CD14-positive monocyte (primary cell): ENCODE data around the gene KIF26B. TPM values are rescaled to one million over a fixed set of nuclear protein-coding genes. Genes with fewer than 3 reads are reported as not detected.

Experiments used
- DNase-seq, 3 donors: peaks; one replicate each; pipeline ENCODE4 v3.0.0-alpha.2; 2011 to 2022
- H2AFZ ChIP-seq: 2 replicates; pipeline ENCODE4 v1.6.0; 2012; ENCODE audit warnings: mild to moderate bottlenecking, low read depth, low read length, inconsistent platforms; ENCODE audit not compliant: insufficient read depth, poor library complexity, severe bottlenecking
- H3K27ac ChIP-seq, 2 donors: 1 replicate in 1 of 2; 2 replicates in 1 of 2; pipeline ENCODE4 v1.5.1; 2012 to 2013; ENCODE audit warnings: low read length in 2 of 2, control low read depth in 1 of 2, inconsistent platforms in 1 of 2, low read depth in 1 of 2, mild to moderate bottlenecking in 1 of 2
- H3K27me3 ChIP-seq, 2 donors: one replicate each; pipeline versions ENCODE4 v1.6.0 to v1.6.1; 2011 to 2013; ENCODE audit warnings: low read length in 2 of 2; ENCODE audit not compliant: control insufficient read depth in 2 of 2, insufficient read depth in 2 of 2
- H3K36me3 ChIP-seq, 2 donors: replicated peaks in 1 of 2; 1 replicate in 1 of 2; 2 replicates in 1 of 2; pipeline versions ENCODE4 v1.5.1 to v1.6.1; 2012 to 2013; ENCODE audit warnings: low read length in 2 of 2, control low read depth in 1 of 2, inconsistent platforms in 1 of 2, mild to moderate bottlenecking in 1 of 2; ENCODE audit not compliant: insufficient read depth in 2 of 2, control insufficient read depth in 1 of 2
- H3K4me1 ChIP-seq, 2 donors: 1 replicate in 1 of 2; 2 replicates in 1 of 2; pipeline versions ENCODE4 v1.5.1 to v1.6.1; 2012 to 2013; ENCODE audit warnings: low read length in 2 of 2, control low read depth in 1 of 2, inconsistent platforms in 1 of 2, mild to moderate bottlenecking in 1 of 2, moderate library complexity in 1 of 2; ENCODE audit not compliant: insufficient read depth in 2 of 2, control insufficient read depth in 1 of 2
- H3K4me2 ChIP-seq: replicated peaks from 2 replicates; pipeline ENCODE3; 2012; ENCODE audit warnings: low read length, moderate library complexity, mild to moderate bottlenecking; ENCODE audit not compliant: poor library complexity, severe bottlenecking; ENCODE audit errors: extremely low read depth
- H3K4me3 ChIP-seq, 3 experiments: fragments of 200-600 bp in 1 of 3; sonication (generic) in 1 of 3; replicated peaks in 1 of 3; 1 replicate in 2 of 3; 2 replicates in 1 of 3; pipeline ENCODE4 v1.5.1; 2011 to 2013; ENCODE audit warnings: low read length in 3 of 3, mild to moderate bottlenecking in 3 of 3, control low read depth in 2 of 3, low read depth in 2 of 3, inconsistent platforms in 1 of 3, moderate library complexity in 1 of 3
- H3K79me2 ChIP-seq: 2 replicates; pipeline ENCODE4 v1.6.0; 2012; ENCODE audit warnings: mild to moderate bottlenecking, control low read depth, inconsistent platforms, low read length, moderate library complexity; ENCODE audit not compliant: insufficient read depth
- H3K9ac ChIP-seq: 2 replicates; pipeline ENCODE4 v1.6.0; 2017; ENCODE audit warnings: low read length, mild to moderate bottlenecking; ENCODE audit not compliant: insufficient read depth, poor library complexity, severe bottlenecking
- H3K9me3 ChIP-seq, 2 donors: replicated peaks in 1 of 2; 1 replicate in 1 of 2; 2 replicates in 1 of 2; pipeline versions ENCODE4 v1.5.1 to v1.6.1; 2012 to 2013; ENCODE audit warnings: low read length in 2 of 2, control low read depth in 1 of 2; ENCODE audit not compliant: control insufficient read depth in 1 of 2, insufficient read depth in 1 of 2
- H4K20me1 ChIP-seq: 2 replicates; pipeline ENCODE4 v1.6.0; 2012; ENCODE audit warnings: mild to moderate bottlenecking, low read length, control low read depth, moderate library complexity; ENCODE audit not compliant: insufficient read depth
- H3K27ac Mint-ChIP-seq, 7 donors: one replicate each; pipeline ENCODE4 v1.8.0; 2020; ENCODE audit warnings: mild to moderate bottlenecking in 7 of 7, mixed read lengths in 7 of 7, moderate library complexity in 6 of 7, inconsistent platforms in 2 of 7
- H3K27me3 Mint-ChIP-seq, 3 donors: one replicate each; pipeline ENCODE4 v1.8.0; 2021 to 2022; ENCODE audit warnings: low read depth in 3 of 3, mild to moderate bottlenecking in 3 of 3, mixed read lengths in 3 of 3, moderate library complexity in 3 of 3, inconsistent platforms in 1 of 3
- H3K36me3 Mint-ChIP-seq, 2 donors: one replicate each; pipeline ENCODE4 v1.8.0; 2020; ENCODE audit warnings: mixed read lengths in 2 of 2, inconsistent platforms in 1 of 2, mild to moderate bottlenecking in 1 of 2
- H3K4me1 Mint-ChIP-seq: one replicate; pipeline ENCODE4 v1.8.0; 2020; ENCODE audit warnings: mild to moderate bottlenecking, mixed read lengths
- H3K4me3 Mint-ChIP-seq, 2 donors: one replicate each; pipeline ENCODE4 v1.8.0; 2020; ENCODE audit warnings: mild to moderate bottlenecking in 2 of 2, mixed read lengths in 2 of 2, moderate library complexity in 1 of 2
- H3K9me3 Mint-ChIP-seq, 7 donors: one replicate each; pipeline ENCODE4 v1.8.0; 2020 to 2022; ENCODE audit warnings: mixed read lengths in 7 of 7, mild to moderate bottlenecking in 6 of 7, moderate library complexity in 6 of 7, inconsistent platforms in 2 of 7
- WGBS: methylation state at CpG from one replicate; pipeline ENCODE4 v1.1.5; 2013; ENCODE audit warnings: missing lambda C conversion rate; ENCODE audit not compliant: insufficient coverage; 5-methylcytosine and 5-hydroxymethylcytosine counted together
- intact Hi-C, 2 donors: fragments of 100-400 bp; cut with micrococcal nuclease; formaldehyde crosslinking; loops; one replicate each; pipeline versions ENCODE4 v1.15.0 to v1.15.1; 2023
- polyA plus RNA-seq, 3 donors: library from polyadenylated mRNA; depleted of rRNA in 1 of 3; unstranded in 2 of 3; stranded (reverse) in 1 of 3; fragments of 300-500 nt in 2 of 3; fragments of >200 nt in 1 of 3; fragmentation: Illumina TruSeq in 2 of 3; gene quantifications; 1 replicate in 2 of 3; 2 replicates in 1 of 3; pipeline ENCODE4 v1.2.3, GENCODE V29; 2012 to 2021
- TF ChIP-seq, protein P1 (sequence below): fragments of 200-600 bp; IDR thresholded peaks from one replicate; pipeline ENCODE4 v1.8.0; 2022; ENCODE audit warnings: antibody characterized with exemption, mild to moderate bottlenecking

Gene KIF26B
- polyA plus RNA-seq, 3 donors = 0.01 to 0.05 TPM; not detected in 1

DNA sequence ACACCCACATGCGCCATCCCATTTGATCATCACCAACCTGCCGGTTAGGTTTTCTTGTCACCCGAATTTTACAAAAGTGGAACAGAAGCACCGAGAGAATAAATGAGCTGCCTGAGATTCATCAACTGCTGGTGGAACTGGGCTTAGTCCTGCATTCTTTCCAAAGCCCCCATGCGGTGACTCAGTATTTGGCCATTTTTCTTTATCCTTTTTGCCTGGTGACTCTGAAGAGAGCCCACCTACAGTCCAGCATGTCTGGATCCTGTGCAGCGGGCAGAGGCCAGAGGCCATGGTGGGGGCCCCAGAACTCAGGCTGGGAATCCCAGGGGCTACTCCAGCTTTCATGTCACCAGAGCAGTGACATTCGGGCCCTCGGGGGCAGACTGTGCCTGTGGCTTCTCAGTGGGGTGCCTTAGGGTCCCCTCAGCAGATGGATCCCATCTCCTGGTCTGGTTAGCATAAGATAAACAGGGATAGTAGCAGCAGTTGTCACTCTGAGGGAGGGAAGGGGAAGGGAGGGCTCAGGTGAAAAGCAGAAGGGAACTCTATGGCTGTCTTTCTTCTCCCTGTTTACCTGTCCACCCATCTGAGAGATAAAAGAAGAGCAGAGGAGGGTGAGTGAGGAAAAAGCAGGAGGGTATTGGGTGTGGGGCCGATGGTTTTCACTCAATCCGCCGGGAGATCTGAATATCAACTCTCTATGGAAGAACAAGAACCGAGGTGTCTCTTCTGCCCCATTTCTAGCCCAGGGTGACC is 63.2 kb downstream of the KIF26B start:
- Mint-ChIP-seq H3K27ac (peak overlapping the region in 1 of 7 donors; percentile 30), H3K36me3 (no peaks in the 10 kb centered on the region), H3K4me3 (peak overlapping the region in 1 of 2 donors; percentile 59), H3K4me1 (no peaks in the 10 kb centered on the region), H3K27me3 (peaks cover 15 to 60% (median 20%) of the 10 kb centered on the region in 3 donors), H3K9me3 (peaks cover 0 to 3% (median 0%) of the 10 kb centered on the region in 7 donors)
- H3K9me3 ChIP-seq = no peaks in the 10 kb centered on the region
- no peaks in the 10 kb centered on the region for H3K4me1 ChIP-seq
- no peak overlapping the region for H3K9ac ChIP-seq
- H3K27ac ChIP-seq = no peak overlapping the region
- no peaks in the 10 kb centered on the region for H3K79me2 ChIP-seq
- no peaks in the 10 kb centered on the region for H3K36me3 ChIP-seq
- no peak overlapping the region for H3K4me2 ChIP-seq
- 97% methylated on average over 11 of the region's 12 CpGs for WGBS
- DNase-seq = no peak
- H4K20me1 ChIP-seq = no peaks in the 10 kb centered on the region
- no peak overlapping the region for H3K4me3 ChIP-seq
- no peak overlapping the region for H2AFZ ChIP-seq
- intact Hi-C loops = no loop called here
- TF ChIP-seq, protein P1, sequence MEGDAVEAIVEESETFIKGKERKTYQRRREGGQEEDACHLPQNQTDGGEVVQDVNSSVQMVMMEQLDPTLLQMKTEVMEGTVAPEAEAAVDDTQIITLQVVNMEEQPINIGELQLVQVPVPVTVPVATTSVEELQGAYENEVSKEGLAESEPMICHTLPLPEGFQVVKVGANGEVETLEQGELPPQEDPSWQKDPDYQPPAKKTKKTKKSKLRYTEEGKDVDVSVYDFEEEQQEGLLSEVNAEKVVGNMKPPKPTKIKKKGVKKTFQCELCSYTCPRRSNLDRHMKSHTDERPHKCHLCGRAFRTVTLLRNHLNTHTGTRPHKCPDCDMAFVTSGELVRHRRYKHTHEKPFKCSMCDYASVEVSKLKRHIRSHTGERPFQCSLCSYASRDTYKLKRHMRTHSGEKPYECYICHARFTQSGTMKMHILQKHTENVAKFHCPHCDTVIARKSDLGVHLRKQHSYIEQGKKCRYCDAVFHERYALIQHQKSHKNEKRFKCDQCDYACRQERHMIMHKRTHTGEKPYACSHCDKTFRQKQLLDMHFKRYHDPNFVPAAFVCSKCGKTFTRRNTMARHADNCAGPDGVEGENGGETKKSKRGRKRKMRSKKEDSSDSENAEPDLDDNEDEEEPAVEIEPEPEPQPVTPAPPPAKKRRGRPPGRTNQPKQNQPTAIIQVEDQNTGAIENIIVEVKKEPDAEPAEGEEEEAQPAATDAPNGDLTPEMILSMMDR = no peak
- peaks cover 0 to 6% of the 10 kb centered on the region in 2 donors for H3K27me3 ChIP-seq

- 72% methylated on average over 3 of the region's 12 CpGs for WGBS
- H2AFZ ChIP-seq = no peak overlapping the region
Measured at GRCh38 chr1:245220381-245220985, 65.7 kb downstream of the KIF26B start.

More at GRCh38 chr1:245220381-245220985, 65.7 kb downstream of the KIF26B start:
- Mint-ChIP-seq H3K36me3 (no peaks in the 10 kb centered on the region), H3K27ac (peak overlapping the region in 1 of 7 donors; percentile 53), H3K4me1 (no peaks in the 10 kb centered on the region), H3K4me3 (no peak overlapping the region), H3K27me3 (peaks cover 15 to 66% (median 15%) of the 10 kb centered on the region in 3 donors), H3K9me3 (peaks cover 0 to 5% (median 0%) of the 10 kb centered on the region in 7 donors)
- Histone ChIP-seq H3K4me2 (no peak overlapping the region), H3K27me3 (peaks cover 0 to 19% of the 10 kb centered on the region in 2 donors), H3K4me1 (no peaks in the 10 kb centered on the region), H3K79me2 (no peaks in the 10 kb centered on the region), H3K9ac (no peak overlapping the region), H3K36me3 (no peaks in the 10 kb centered on the region), H3K27ac (no peak overlapping the region), H3K9me3 (no peaks in the 10 kb centered on the region), H4K20me1 (no peaks in the 10 kb centered on the region), H3K4me3 (no peak overlapping the region)
- TF ChIP-seq, protein P1 = no peak
- intact Hi-C loops = no loop called here
- DNase-seq = no peak
